ENCODE data around the gene GATA6. TPM values are rescaled to one million over a fixed set of nuclear protein-coding genes. Genes with fewer than 3 reads are reported as not detected.

Gene GATA6
- polyA plus RNA-seq, 3 donors = 0.04 TPM; not detected in 2

DNA sequence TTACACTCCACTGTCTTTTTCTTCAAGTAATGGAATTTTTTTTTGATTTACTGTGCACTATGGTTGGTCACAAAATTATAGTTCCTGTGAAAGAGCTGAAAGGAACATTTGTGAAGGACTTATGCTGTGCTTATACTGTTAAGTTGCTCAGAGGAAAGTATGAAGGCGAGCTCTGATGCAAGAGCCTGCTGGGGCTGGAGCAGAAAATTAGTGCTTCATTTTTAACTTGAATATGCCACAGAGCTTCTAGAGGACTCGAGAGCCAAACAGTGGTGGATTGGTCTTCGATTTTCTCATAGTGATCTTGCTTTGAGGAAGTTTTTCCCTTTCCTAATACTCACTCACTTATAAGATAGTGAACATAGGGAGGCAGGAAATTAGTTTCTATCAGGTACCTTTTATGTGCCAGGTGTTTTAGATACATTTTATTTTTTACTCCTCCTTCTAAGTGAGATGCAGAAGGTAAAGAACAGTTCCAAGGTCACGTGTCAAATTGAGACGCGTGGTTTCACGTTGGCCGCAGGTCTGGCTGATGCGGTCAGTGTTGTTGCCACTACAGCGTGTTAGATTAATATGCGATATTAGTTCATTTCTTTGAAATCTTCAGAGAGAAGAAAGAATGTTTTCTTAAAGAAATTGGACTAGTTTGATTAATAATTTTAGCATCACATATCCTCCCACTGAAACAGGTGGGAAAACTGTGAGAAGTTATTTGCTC lies 20.2 kb downstream of the GATA6 start:
- Histone ChIP-seq H3K4me3 (replicated peaks in 1 of 3; ENCODE audit: low read depth in 2 of 3, low read length in 3 of 3) (no peak overlapping the region), H3K4me2 (replicated peaks; ENCODE audit: extremely low read depth, low read length, poor library complexity, severe bottlenecking) (no peak overlapping the region), H4K20me1 (ENCODE audit: insufficient read depth, low read length) (no peaks in the 10 kb centered on the region), H3K4me1 (ENCODE audit: control insufficient read depth in 1 of 2, insufficient read depth in 2 of 2, low read length in 2 of 2) (no peaks in the 10 kb centered on the region), H3K36me3 (replicated peaks in 1 of 2; ENCODE audit: control insufficient read depth in 1 of 2, insufficient read depth in 2 of 2, low read length in 2 of 2) (no peaks in the 10 kb centered on the region), H3K9me3 (replicated peaks in 1 of 2; ENCODE audit: control insufficient read depth in 1 of 2, insufficient read depth in 1 of 2, low read length in 2 of 2) (peaks cover 0 to 3% of the 10 kb centered on the region in 2 donors), H3K27ac (ENCODE audit: low read depth in 1 of 2, low read length in 2 of 2) (no peak overlapping the region), H3K9ac (ENCODE audit: insufficient read depth, low read length, poor library complexity, severe bottlenecking) (no peak overlapping the region), H3K27me3 (ENCODE audit: control insufficient read depth in 2 of 2, insufficient read depth in 2 of 2, low read length in 2 of 2) (peaks cover 6 to 52% of the 10 kb centered on the region in 2 donors), H2AFZ (ENCODE audit: insufficient read depth, low read depth, low read length, poor library complexity, severe bottlenecking) (no peak overlapping the region), H3K79me2 (ENCODE audit: insufficient read depth, low read length) (no peaks in the 10 kb centered on the region)
- peaks cover 0 to 1% (median 0%) of the 10 kb centered on the region in 7 donors for H3K9me3 Mint-ChIP-seq
- 94% methylated on average over 7 of the region's 11 CpGs for WGBS (ENCODE audit: insufficient coverage)
- H3K4me3 Mint-ChIP-seq = no peak overlapping the region
- H3K4me1 Mint-ChIP-seq = peaks cover 4% of the 10 kb centered on the region
- TF ChIP-seq CTCF (IDR thresholded peaks at IDR 0.05) = no peak
- H3K27me3 Mint-ChIP-seq (ENCODE audit: low read depth in 3 of 3) = peaks cover 18 to 46% (median 34%) of the 10 kb centered on the region in 3 donors
- DNase-seq = no peak
- intact Hi-C loops (cut with micrococcal nuclease) = no loop called here
- no peaks in the 10 kb centered on the region for H3K36me3 Mint-ChIP-seq
- no peak overlapping the region for H3K27ac Mint-ChIP-seq

DNA sequence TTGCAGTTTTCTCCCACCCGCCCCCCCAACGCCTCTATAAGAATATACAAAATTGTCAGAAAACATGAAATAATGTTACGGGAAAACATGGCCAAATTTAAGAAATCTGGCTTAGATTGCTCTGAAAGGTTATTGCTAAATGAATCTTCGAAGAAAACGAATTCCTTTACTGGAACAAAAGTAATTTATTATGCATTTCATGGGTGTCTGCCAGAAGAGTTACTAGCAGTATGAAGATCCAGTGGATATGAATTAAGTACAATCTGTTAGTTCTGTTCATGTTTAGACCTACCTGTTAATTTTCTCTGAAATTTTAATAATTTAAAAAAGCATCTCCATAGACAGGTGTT lies 21.9 kb downstream of the GATA6 start:
- WGBS (ENCODE audit: insufficient coverage) = no CpG with 5 or more reads among the region's 5 CpGs
- no peaks in the 10 kb centered on the region for H3K36me3 ChIP-seq (replicated peaks in 1 of 2; ENCODE audit: control insufficient read depth in 1 of 2, insufficient read depth in 2 of 2, low read length in 2 of 2)
- Mint-ChIP-seq H3K4me1 (peaks cover 4% of the 10 kb centered on the region), H3K27me3 (ENCODE audit: low read depth in 3 of 3) (peaks cover 18 to 44% (median 34%) of the 10 kb centered on the region in 3 donors), H3K4me3 (no peak overlapping the region), H3K36me3 (no peaks in the 10 kb centered on the region), H3K9me3 (peaks cover 0 to 2% (median 0%) of the 10 kb centered on the region in 7 donors), H3K27ac (no peak overlapping the region)
- no peaks in the 10 kb centered on the region for H4K20me1 ChIP-seq (ENCODE audit: insufficient read depth, low read length)
- intact Hi-C loops (cut with micrococcal nuclease) = no loop called here
- no peak overlapping the region for H3K4me2 ChIP-seq (replicated peaks; ENCODE audit: extremely low read depth, low read length, poor library complexity, severe bottlenecking)
- no peak overlapping the region for H3K27ac ChIP-seq (ENCODE audit: low read depth in 1 of 2, low read length in 2 of 2)
- no peak overlapping the region for H2AFZ ChIP-seq (ENCODE audit: insufficient read depth, low read depth, low read length, poor library complexity, severe bottlenecking)
- no peak for DNase-seq
- H3K79me2 ChIP-seq (ENCODE audit: insufficient read depth, low read length) = no peaks in the 10 kb centered on the region
- H3K4me1 ChIP-seq (ENCODE audit: control insufficient read depth in 1 of 2, insufficient read depth in 2 of 2, low read length in 2 of 2) = no peaks in the 10 kb centered on the region
- peaks cover 0 to 3% of the 10 kb centered on the region in 2 donors for H3K9me3 ChIP-seq (replicated peaks in 1 of 2; ENCODE audit: control insufficient read depth in 1 of 2, insufficient read depth in 1 of 2, low read length in 2 of 2)
- H3K4me3 ChIP-seq (replicated peaks in 1 of 3; ENCODE audit: low read depth in 2 of 3, low read length in 3 of 3) = no peak overlapping the region
- no peak for TF ChIP-seq CTCF (IDR thresholded peaks at IDR 0.05)
- peaks cover 6 to 42% of the 10 kb centered on the region in 2 donors for H3K27me3 ChIP-seq (ENCODE audit: control insufficient read depth in 2 of 2, insufficient read depth in 2 of 2, low read length in 2 of 2)
- H3K9ac ChIP-seq (ENCODE audit: insufficient read depth, low read length, poor library complexity, severe bottlenecking) = no peak overlapping the region

Data from CD14-positive monocyte (primary cell).